ENCODE data around the gene CS. TPM values are rescaled to one million over a fixed set of nuclear protein-coding genes. Genes with fewer than 3 reads are reported as not detected.
"Not testable (repeated sequence)": the region's sequence is repeated elsewhere in the genome, so short reads cannot be mapped to it uniquely, and the experiment has no call there.

Gene CS
- total RNA-seq, 1 donor from 2014 or later = 242 TPM

GRCh38 chr12:56284263-56284662 lies 15.9 kb downstream of the CS start:
- intact Hi-C loops (cut with micrococcal nuclease) = not testable (repeated sequence)

DNA sequence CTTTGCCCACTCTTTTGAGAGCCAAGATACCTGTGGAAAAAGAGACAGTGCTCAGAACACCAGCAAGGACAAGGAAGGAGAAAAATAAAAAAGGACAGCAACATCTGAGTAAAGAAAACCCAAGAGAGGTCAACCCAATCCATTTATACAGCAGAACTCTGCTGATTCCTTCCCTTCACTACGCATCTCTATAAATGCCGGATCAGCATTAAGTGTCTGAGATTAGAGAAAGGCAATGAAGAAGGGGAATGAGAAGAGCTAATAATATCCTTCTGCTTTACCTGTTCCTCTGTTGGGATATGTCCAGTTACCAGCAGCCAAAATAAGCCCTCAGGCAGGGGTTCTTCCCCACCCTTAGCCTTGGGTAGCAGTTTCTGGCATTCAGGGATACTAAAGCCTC lies 17.6 kb downstream of the CS start:
- intact Hi-C loops (cut with micrococcal nuclease) = no loop called here

DNA sequence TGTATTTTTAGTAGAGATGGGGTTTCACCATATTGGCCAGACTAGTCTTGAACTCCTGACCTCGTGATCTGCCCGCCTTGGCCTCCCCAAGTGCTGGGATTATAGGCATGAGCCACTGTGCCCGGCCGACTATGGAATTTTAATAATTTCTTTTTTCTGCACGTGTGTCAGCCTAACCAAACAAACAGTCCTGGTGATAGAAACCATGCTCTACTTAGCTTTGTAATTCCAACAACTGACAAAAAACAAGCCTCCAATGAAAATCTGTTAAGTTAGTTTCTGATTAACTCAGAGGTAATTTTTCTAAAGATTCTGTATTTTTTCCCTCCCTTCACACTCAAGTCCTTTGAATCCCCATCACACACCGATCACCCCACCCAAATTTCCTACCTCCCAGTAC lies 18.1 kb downstream of the CS start:
- intact Hi-C loops (cut with micrococcal nuclease) = no loop called here

GRCh38 chr12:56280849-56281248 lies 19.3 kb downstream of the CS start:
- intact Hi-C loops (cut with micrococcal nuclease) = no loop called here

DNA sequence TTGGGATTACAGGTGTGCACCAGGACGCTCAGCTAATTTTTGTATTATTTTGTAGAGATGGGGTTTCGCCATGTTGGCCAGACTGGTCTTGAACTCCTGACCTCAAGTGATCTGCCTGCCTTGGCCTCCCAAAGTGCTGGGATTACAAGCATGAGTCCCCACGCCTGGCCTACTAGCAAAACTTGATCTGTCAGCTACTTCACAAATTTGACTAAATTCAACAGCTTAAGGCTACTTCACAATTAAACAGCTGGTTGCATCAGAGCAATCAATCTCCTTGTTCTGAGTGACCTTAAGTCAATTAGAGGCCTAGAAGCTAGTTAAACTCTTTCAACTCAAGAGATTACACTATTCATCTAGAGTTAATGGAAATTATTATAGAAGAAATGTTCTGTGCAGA lies 21.2 kb downstream of the CS start:
- intact Hi-C loops (cut with micrococcal nuclease) = no loop called here

- intact Hi-C loops (cut with micrococcal nuclease) = no loop called here
Observed at GRCh38 chr12:56274299-56274698, 25.8 kb downstream of the CS start.

- intact Hi-C loops (cut with micrococcal nuclease) = not testable (repeated sequence)
Observed at GRCh38 chr12:56272468-56272867, 27.7 kb downstream of the CS start.

GRCh38 chr12:56271031-56271430 lies 29.1 kb downstream of the CS start:
- intact Hi-C loops (cut with micrococcal nuclease) = no loop called here

- intact Hi-C loops (cut with micrococcal nuclease) = loop anchor here (1.0 to 5.0 kb wide), 6 partner anchors 33 to 149 kb away; partner anchors contain the start of genes CNPY2, CS, ESYT1 and ZC3H10
Observed at GRCh38 chr12:56267443-56268071, 32.6 kb downstream of the CS start.

- intact Hi-C loops (cut with micrococcal nuclease) = loop anchor here (1.0 to 5.0 kb wide), 7 partner anchors 9 to 148 kb away; partner anchors contain the start of genes ANKRD52, CNPY2, CS and ESYT1
Observed at GRCh38 chr12:56266693-56267442, 33.3 kb downstream of the CS start, which contains the start of gene COQ10A. Gene COQ10A (plus strand): TSS chr12:56266942. CDS start chr12:56267119, 177 bp downstream.

- intact Hi-C loops (cut with micrococcal nuclease) = loop anchor here (1.0 to 5.0 kb wide), 6 partner anchors 8 to 147 kb away; partner anchors contain the start of genes ANKRD52, CNPY2, ESYT1 and ZC3H10
Observed at GRCh38 chr12:56266068-56266692, 34.0 kb downstream of the CS start.

- intact Hi-C loops (cut with micrococcal nuclease) = not testable (repeated sequence)
Observed at GRCh38 chr12:56262955-56263354, 37.2 kb downstream of the CS start.

GRCh38 chr12:56261503-56262232 lies 38.5 kb downstream of the CS start:
- intact Hi-C loops (cut with micrococcal nuclease) = no loop called here

GRCh38 chr12:56260921-56261320 lies 39.2 kb downstream of the CS start:
- intact Hi-C loops (cut with micrococcal nuclease) = no loop called here

GRCh38 chr12:56260380-56260779 lies 39.8 kb downstream of the CS start:
- intact Hi-C loops (cut with micrococcal nuclease) = no loop called here

DNA sequence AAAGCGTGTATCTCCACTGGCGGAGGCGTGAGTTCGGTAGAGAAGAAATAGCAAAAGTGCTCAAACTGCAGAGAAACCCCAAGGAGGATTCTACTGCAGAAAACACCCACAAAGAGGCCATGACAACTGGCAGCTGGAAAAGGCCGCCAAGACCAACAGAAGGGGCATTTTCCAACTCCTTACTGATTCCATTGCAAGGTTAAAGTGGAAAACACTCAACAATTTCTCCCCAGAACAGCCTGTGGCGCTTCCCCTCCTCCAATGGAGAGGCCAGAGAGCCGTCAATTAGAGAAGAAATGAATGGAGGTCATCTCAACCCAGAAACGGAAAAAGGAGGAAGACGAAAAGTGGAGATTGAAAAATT lies 41.3 kb downstream of the CS start:
- intact Hi-C loops (cut with micrococcal nuclease) = loop anchor here (1.0 to 2.0 kb wide), 5 partner anchors 7 to 205 kb away; partner anchors contain the start of genes COQ10A and ZC3H10

- intact Hi-C loops (cut with micrococcal nuclease) = loop anchor here (1.0 to 2.0 kb wide), 5 partner anchors 8 to 206 kb away; partner anchors contain the start of genes COQ10A and ZC3H10
Observed at GRCh38 chr12:56258068-56258819, 41.9 kb downstream of the CS start, which contains the start of gene ANKRD52. Gene ANKRD52 (minus strand): TSS chr12:56258384. CDS start chr12:56258269, 115 bp downstream.

- intact Hi-C loops (cut with micrococcal nuclease) = loop anchor here (1.0 to 2.0 kb wide), 5 partner anchors 9 to 207 kb away; partner anchors contain the start of genes COQ10A and ZC3H10
Observed at GRCh38 chr12:56257491-56258067, 42.6 kb downstream of the CS start.

DNA sequence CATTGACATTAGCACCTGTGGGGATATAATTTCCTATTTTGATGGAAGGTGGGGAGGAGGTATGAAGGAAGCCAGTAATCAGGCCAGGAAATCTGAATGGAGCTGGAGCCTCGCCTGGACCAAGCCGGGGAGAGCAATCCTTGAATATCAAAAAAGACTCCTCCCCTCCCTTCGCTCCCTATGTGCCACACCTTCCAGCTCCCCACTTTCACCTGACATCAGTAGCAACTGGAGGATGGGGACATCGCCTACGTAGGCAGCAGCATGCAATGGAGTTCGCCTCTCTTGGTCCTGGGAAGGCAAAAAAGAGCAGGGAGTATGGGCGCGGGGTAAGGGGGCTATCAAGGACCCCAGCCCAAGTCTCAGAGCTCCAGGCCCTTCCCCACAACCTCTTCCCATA lies 43.1 kb downstream of the CS start:
- intact Hi-C loops (cut with micrococcal nuclease) = no loop called here
